HG03521 (cell line): ENCODE data around the gene TM9SF1.
A peak's percentile ranks its signal among the peaks of the same experiment; 100 is the strongest.
"Not testable (repeated sequence)": the region's sequence is repeated elsewhere in the genome, so short reads cannot be mapped to it uniquely, and the experiment has no call there.

Source experiments
- ATAC-seq: cut with Tn5 transposase; IDR thresholded peaks from one replicate; pipeline ENCODE4 v1.9.1; 2021; ENCODE audit warnings: mild to moderate bottlenecking, moderate library complexity; ENCODE audit not compliant: unreplicated experiment

TM9SF1 gene

DNA sequence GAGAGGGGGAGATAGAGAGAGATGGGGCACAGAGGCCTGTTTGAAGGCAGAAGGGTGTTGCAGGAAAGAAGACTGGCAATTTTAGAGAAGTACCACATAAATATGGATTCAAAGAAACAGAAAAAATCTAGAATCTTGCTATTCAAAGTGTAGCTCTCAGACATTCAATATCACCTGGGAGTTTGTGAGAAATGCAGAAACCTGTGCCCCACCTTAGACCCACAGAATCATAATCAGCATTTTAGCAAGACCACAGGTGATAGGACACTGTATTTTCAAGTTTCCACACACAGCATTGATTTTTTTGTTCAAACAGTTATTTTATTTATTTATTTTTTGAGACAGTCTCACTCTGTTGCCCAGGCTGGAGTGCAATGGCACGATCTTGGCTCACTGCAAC lies 33.7 kb upstream of the TM9SF1 start:
- ATAC-seq = no peak

GRCh38 chr14:24226473-24226872 lies 31.2 kb upstream of the TM9SF1 start:
- ATAC-seq = no peak

DNA sequence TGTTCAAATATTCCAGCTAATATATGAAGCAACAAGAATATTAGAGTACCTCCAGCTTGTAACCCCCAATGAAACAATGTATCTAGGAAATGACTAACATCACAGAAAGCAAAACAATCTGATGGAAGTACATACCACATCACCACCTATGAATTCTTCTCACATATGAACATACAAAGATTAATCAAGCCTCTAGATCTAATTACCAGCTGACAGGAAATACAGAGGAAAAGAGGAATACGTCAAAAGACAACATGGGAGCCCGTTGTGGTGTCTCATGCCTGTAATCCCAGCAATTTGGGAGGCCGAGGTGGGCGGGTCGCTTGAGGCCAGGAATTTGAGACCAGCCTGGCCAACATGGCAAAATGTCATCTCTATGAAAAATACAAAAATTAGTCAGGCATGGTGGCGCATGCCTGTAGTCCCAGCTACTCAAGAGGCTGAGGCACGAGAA lies 29.4 kb upstream of the TM9SF1 start:
- ATAC-seq = no peak

DNA sequence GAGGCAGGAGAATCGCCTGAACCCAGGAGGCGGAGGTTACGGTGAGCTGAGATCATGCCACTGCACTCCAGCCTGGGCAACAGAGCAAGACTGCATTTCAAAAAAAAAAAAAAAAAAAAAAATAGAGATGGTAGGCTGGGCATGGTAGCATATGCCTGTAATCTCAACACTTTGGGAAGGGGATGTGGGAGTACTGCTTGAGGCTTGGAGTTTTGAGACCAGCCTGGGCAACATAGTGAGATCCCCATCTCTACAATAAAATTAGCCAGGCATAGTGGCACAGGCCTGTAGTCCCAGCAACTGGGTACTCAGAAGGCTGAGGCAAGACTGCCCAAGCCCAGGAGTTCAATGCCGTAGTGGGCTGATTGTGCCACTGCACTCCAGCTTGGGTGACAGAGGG lies 27.7 kb upstream of the TM9SF1 start:
- not testable (repeated sequence) for ATAC-seq

- ATAC-seq = no peak
Measured at GRCh38 chr14:24219521-24219920, 24.3 kb upstream of the TM9SF1 start.

- ATAC-seq = no peak
Measured at GRCh38 chr14:24219080-24219479, 23.8 kb upstream of the TM9SF1 start.

GRCh38 chr14:24216876-24217275 lies 21.6 kb upstream of the TM9SF1 start:
- ATAC-seq = not testable (repeated sequence)

DNA sequence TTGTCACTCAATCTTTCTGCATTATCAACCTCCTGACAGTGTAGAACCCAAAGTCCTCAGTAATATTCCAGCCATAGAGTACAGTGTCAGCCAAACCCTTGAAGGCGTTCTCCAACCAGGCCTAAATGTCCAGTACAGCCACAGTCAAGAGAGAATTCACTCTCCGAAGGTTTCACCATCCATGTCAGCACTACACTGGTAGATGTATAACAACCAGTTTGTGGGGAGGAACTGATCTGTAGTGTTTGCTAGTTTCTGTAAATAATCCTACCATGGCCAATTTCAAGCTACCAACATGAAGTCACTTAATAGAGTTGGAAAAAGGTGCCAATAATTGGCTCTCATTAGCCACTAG lies 21.1 kb upstream of the TM9SF1 start:
- ATAC-seq = no peak

DNA sequence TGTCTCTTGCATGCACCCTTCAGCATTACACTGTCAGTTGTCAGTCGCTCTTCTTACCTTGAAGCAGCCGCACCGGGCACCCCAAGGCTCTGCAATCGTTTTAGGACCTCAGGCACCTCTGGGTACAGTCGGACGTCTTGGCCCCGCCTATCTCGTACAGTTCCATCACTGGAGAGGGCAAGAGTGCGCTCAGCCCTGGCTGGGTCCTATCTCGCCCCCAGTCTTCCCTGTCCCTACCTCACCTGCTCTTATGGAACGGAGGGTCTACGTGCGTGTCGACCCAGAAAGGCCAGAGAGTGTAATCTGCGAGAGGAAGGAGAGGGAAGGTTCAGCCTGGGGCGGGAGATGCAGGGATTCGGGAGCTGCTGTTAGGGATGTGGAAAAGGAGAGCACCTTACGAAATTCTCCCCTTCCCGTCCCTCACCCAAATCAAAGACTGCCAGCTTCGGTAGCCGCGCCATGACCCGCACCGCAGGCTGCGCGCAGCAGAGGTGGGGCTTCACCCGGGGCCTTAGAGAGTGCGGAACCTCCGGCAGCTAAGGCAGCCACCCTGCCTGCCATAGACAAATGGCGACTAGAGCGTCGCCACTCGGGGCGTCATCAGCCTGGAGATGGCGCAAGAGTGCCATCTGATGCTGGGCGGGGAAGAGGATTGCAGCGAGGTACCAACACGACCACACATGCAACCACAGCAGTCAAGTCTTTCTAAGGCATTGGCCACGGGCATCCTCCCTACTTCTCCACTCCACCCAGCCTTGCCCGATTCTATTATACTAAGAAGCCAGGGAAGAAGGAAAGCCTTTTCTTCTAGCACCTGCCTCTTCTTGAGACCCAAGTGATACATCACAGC lies 20.5 kb upstream of the TM9SF1 start, which contains the start of gene MDP1:
Gene MDP1 (minus strand): TSS at position 572 of the 850 bp plus-strand sequence. CDS start 111 bp downstream, at position 461.
- peak; percentile 47 for ATAC-seq

- ATAC-seq = no peak
Measured at GRCh38 chr14:24213866-24214662, 18.8 kb upstream of the TM9SF1 start.

DNA sequence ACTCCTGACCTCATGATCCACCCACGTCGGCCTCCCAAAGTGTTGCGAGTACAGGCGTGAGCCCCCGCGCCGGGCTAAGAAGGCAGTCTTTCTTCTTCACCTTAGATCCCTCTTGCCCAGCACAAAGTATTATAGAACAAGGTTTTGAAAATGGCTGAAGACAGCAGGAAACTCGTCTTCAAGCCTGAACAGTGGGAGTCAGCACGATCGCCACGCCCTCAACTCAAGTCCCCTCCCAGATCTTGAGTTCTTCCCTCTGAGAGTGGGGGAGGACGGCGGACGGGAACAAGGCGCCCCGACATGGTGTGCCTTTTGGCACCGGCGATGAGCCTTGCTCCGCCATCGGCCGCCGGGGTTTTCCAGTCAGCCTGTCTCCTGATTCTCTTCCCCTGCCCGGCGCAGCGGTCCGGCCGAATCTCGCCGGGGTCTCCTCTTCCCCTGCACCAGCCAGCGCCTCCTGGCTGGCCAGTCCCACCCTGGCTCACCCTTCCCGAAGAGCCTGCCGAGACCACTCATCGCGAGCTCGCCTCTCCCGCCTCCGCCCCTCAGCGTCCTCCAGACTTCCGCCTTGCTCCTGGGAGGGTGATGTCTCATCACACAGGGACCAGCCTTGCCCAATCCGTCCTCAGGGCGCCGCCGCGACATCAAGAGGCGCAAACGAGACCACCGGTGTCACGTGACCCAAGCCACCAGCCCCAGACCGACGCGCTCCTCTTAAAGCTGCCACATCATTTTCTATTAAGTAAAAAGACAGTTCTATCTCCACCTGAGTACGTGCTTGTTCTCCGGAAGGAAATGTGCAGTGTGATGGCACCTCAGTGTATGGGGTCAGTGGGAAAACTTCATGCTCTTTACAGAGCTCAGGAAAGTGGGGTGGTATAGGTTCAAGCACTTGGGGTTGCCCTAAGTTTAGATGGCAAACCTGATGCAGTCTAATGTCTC lies 18.0 kb upstream of the TM9SF1 start, which contains the start of gene CHMP4A:
Gene CHMP4A (minus strand): TSS at position 565 of the 942 bp plus-strand sequence. CDS start 49 bp downstream, at position 516.
- peak; percentile 82 for ATAC-seq

- no peak for ATAC-seq
Measured at GRCh38 chr14:24211311-24211710, 16.1 kb upstream of the TM9SF1 start.

DNA sequence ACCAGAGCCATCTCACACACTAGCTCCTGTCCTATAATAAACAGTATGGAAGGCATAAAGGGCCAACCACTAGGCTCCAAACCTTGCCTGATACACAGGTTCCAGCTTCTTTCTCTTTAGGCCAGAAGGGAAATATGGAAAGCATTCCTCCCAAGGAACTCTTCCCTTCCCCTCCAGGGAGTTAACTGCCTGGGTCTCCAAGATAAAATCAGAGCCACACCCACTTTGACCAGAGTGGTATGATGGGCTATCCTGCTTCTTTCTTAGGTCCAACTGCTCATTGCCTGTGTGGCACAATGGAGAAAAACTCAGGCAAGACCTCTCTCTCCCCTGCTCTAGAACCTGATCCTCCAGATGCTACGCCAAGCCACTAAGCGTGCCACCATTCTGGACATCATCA lies 12.4 kb upstream of the TM9SF1 start:
- ATAC-seq = no peak

GRCh38 chr14:24207104-24207551 lies 11.9 kb upstream of the TM9SF1 start:
- ATAC-seq = no peak

- no peak for ATAC-seq
Measured at GRCh38 chr14:24206260-24207103, 11.2 kb upstream of the TM9SF1 start.

GRCh38 chr14:24204163-24205146 lies 9.2 kb upstream of the TM9SF1 start:
- ATAC-seq = no peak

GRCh38 chr14:24203249-24203886 lies 8.1 kb upstream of the TM9SF1 start:
- not testable (repeated sequence) for ATAC-seq

GRCh38 chr14:24202538-24202937 lies 7.3 kb upstream of the TM9SF1 start:
- not testable (repeated sequence) for ATAC-seq
